ENCODE data around the gene ZNF136.

DNA sequence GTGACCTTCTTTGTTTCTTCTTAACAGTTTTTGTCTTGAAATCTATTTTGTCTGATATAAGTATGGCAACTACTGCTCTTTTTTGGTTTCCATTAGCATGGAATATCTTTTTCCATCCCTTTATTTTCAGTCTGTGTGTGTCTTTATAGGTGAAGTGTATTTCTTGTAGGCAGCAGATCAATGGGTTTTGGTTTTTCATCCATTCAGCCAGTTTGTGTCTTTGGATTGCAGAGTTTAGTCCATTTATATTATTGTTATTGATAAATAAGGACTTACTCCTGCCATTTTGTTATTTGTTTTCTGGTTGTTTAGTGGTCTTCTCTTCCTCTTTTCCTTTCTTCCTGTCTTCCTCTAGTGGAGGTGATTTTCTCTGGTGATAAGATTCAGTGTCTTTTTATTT lies 54.4 kb downstream of the ZNF136 start:
- TF ChIP-seq POLR2AphosphoS5 (IDR thresholded peaks at IDR 0.05; ENCODE audit: low read depth): no peak
- no peak for TF ChIP-seq NANOG (IDR thresholded peaks at IDR 0.05; ENCODE audit: borderline replicate concordance)
- TF ChIP-seq, protein P1, sequence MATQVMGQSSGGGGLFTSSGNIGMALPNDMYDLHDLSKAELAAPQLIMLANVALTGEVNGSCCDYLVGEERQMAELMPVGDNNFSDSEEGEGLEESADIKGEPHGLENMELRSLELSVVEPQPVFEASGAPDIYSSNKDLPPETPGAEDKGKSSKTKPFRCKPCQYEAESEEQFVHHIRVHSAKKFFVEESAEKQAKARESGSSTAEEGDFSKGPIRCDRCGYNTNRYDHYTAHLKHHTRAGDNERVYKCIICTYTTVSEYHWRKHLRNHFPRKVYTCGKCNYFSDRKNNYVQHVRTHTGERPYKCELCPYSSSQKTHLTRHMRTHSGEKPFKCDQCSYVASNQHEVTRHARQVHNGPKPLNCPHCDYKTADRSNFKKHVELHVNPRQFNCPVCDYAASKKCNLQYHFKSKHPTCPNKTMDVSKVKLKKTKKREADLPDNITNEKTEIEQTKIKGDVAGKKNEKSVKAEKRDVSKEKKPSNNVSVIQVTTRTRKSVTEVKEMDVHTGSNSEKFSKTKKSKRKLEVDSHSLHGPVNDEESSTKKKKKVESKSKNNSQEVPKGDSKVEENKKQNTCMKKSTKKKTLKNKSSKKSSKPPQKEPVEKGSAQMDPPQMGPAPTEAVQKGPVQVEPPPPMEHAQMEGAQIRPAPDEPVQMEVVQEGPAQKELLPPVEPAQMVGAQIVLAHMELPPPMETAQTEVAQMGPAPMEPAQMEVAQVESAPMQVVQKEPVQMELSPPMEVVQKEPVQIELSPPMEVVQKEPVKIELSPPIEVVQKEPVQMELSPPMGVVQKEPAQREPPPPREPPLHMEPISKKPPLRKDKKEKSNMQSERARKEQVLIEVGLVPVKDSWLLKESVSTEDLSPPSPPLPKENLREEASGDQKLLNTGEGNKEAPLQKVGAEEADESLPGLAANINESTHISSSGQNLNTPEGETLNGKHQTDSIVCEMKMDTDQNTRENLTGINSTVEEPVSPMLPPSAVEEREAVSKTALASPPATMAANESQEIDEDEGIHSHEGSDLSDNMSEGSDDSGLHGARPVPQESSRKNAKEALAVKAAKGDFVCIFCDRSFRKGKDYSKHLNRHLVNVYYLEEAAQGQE (IDR thresholded peaks at IDR 0.05; ENCODE audit: unreplicated experiment): no peak
- TF ChIP-seq, protein P2, sequence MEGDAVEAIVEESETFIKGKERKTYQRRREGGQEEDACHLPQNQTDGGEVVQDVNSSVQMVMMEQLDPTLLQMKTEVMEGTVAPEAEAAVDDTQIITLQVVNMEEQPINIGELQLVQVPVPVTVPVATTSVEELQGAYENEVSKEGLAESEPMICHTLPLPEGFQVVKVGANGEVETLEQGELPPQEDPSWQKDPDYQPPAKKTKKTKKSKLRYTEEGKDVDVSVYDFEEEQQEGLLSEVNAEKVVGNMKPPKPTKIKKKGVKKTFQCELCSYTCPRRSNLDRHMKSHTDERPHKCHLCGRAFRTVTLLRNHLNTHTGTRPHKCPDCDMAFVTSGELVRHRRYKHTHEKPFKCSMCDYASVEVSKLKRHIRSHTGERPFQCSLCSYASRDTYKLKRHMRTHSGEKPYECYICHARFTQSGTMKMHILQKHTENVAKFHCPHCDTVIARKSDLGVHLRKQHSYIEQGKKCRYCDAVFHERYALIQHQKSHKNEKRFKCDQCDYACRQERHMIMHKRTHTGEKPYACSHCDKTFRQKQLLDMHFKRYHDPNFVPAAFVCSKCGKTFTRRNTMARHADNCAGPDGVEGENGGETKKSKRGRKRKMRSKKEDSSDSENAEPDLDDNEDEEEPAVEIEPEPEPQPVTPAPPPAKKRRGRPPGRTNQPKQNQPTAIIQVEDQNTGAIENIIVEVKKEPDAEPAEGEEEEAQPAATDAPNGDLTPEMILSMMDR (conservative IDR thresholded peaks at IDR 0.05; ENCODE audit: low read depth in 2 of 2): no peak
- TF ChIP-seq CREB1 (CRISPR knock-in tag; IDR thresholded peaks at IDR 0.05; ENCODE audit: low read depth): no peak
- no peak for TF ChIP-seq STAT1 (IDR thresholded peaks at IDR 0.05; ENCODE audit: unreplicated experiment)

Data from GM23338 (cell line).